ENCODE measurements around the gene RASGRF1. TPM values are rescaled to one million over a fixed set of nuclear protein-coding genes. Genes with fewer than 3 reads are reported as not detected.

The RASGRF1 gene
- total RNA-seq, 6 experiments from 2014 or later = 0.09 to 0.31 (median 0.18) TPM

- no peak for DNase-seq
- no peak overlapping the region for H3K27ac Mint-ChIP-seq
- H3K36me3 Mint-ChIP-seq (ENCODE audit: low read depth) = no peaks in the 10 kb centered on the region; the same call in 1 of the 2 replicates
- no peaks in the 10 kb centered on the region for H3K27me3 Mint-ChIP-seq (ENCODE audit: insufficient read depth)
- no peaks in the 10 kb centered on the region for H3K9me3 Mint-ChIP-seq
- peaks cover 4% of the 10 kb centered on the region for H3K4me1 Mint-ChIP-seq (ENCODE audit: low read depth)
- TF ChIP-seq, protein P1, sequence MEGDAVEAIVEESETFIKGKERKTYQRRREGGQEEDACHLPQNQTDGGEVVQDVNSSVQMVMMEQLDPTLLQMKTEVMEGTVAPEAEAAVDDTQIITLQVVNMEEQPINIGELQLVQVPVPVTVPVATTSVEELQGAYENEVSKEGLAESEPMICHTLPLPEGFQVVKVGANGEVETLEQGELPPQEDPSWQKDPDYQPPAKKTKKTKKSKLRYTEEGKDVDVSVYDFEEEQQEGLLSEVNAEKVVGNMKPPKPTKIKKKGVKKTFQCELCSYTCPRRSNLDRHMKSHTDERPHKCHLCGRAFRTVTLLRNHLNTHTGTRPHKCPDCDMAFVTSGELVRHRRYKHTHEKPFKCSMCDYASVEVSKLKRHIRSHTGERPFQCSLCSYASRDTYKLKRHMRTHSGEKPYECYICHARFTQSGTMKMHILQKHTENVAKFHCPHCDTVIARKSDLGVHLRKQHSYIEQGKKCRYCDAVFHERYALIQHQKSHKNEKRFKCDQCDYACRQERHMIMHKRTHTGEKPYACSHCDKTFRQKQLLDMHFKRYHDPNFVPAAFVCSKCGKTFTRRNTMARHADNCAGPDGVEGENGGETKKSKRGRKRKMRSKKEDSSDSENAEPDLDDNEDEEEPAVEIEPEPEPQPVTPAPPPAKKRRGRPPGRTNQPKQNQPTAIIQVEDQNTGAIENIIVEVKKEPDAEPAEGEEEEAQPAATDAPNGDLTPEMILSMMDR (IDR thresholded peaks at IDR 0.05) = no peak
- no peak overlapping the region for H3K4me3 Mint-ChIP-seq
Observed at GRCh38 chr15:78921940-78922339, 168.6 kb downstream of the RASGRF1 start.

DNA sequence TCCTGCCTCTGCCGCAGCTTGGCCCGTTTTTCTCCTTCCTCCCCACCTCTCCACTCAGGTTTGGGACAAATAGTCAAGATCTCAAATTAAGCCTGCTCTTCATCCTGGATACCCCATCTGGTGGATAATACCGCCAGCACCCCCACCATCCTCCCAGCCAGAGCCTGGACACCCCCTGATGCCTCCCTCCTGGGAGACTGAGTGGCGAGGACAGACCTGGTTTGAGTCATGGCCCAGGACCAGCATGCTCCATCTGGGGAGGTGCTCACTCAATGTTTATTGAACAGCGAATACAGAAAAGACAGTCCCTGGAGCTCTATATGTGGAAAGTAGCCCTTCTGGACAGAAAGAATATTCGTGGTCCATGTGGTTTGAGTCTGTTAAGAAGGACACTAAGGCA lies 169.1 kb downstream of the RASGRF1 start:
- Mint-ChIP-seq H3K4me1 (ENCODE audit: low read depth) (peaks cover 8% of the 10 kb centered on the region), H3K4me3 (no peak overlapping the region), H3K27ac (no peak overlapping the region), H3K9me3 (no peaks in the 10 kb centered on the region), H3K36me3 (ENCODE audit: low read depth) (no peaks in the 10 kb centered on the region; the same call in 1 of the 2 replicates), H3K27me3 (ENCODE audit: insufficient read depth) (no peaks in the 10 kb centered on the region)
- no peak for DNase-seq
- TF ChIP-seq, protein P1 (IDR thresholded peaks at IDR 0.05) = no peak

DNA sequence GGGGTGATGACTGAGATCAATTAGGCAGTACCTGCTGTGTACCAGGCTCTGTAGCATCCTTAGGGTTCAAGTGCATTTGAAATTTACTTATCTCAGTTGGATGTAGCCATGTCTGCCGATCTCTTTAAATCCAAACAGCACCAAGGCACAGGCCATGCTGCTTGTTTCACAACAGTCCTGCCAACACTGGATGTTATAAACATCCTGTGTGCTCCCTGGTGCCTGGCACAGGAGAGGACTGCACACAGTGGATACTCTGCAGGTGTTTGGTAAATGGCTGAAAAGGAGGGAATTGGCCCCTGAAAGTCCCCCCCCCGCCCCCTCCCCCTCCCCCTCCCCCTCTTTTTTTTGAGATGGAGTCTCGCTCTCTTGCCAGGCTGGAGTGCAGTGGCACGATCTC lies 172.7 kb downstream of the RASGRF1 start:
- Mint-ChIP-seq H3K36me3 (ENCODE audit: low read depth) (peaks cover 10% of the 10 kb centered on the region; the same call in 1 of the 2 replicates), H3K9me3 (no peaks in the 10 kb centered on the region), H3K27ac (no peak overlapping the region), H3K4me3 (no peak overlapping the region), H3K4me1 (ENCODE audit: low read depth) (peaks cover 33% of the 10 kb centered on the region), H3K27me3 (ENCODE audit: insufficient read depth) (peaks cover 2% of the 10 kb centered on the region; the same call in 1 of the 2 replicates)
- TF ChIP-seq, protein P1 (IDR thresholded peaks at IDR 0.05) = no peak
- DNase-seq = no peak

- Mint-ChIP-seq H3K9me3 (no peaks in the 10 kb centered on the region), H3K36me3 (ENCODE audit: low read depth) (peaks cover 19% of the 10 kb centered on the region), H3K4me1 (ENCODE audit: low read depth) (peaks cover 38% of the 10 kb centered on the region), H3K27me3 (ENCODE audit: insufficient read depth) (peaks cover 2% of the 10 kb centered on the region; the same call in 1 of the 2 replicates), H3K4me3 (no peak overlapping the region), H3K27ac (no peak overlapping the region)
- DNase-seq = no peak
- TF ChIP-seq, protein P1 (IDR thresholded peaks at IDR 0.05) = no peak
Observed at GRCh38 chr15:78916088-78916487, 174.5 kb downstream of the RASGRF1 start.

DNA sequence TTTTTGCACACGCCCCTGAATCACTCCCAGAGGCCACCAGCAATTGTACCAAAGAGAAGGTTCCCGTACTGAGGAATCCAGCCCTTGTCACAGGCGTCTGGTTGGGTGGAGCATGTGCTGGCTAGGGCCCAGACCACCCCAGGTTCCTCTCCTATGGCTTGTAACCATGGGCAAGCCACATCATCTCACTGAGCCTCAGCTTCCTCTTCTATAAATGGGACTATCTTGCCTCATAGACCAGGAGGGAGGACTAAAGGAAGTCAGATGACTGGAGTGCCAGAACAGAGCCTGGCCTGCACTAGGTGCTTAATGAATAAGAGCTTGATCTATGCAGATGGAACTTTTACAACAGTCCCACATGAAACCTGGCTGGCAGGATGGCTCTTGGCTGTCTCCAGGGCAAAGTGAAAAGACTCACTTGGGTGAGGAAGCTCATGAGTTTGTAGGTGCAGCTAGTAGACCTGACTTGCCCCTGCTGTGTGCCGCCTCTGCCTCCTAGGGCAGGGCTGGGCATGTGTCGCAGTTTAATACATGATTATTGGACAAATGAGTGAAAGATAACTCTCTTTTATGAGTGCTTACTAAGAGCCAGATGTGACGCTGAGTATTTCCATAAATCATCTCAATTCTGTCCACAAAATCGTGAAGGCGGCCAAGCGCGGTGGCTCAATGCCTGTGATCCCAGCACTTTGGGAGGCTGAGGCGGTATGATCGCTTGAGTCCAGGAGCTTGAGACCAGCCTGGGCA lies 175.1 kb downstream of the RASGRF1 start:
- Mint-ChIP-seq H3K4me3 (no peak overlapping the region), H3K27ac (no peak overlapping the region), H3K36me3 (ENCODE audit: low read depth) (peaks cover 19% of the 10 kb centered on the region), H3K9me3 (no peaks in the 10 kb centered on the region), H3K27me3 (ENCODE audit: insufficient read depth) (peaks cover 2% of the 10 kb centered on the region; the same call in 1 of the 2 replicates), H3K4me1 (ENCODE audit: low read depth) (peaks cover 38% of the 10 kb centered on the region)
- no peak for DNase-seq
- TF ChIP-seq, protein P1 (IDR thresholded peaks at IDR 0.05) = no peak

Data from HFFc6 (cell line).